HepG2 (cell line): ENCODE measurements around the gene MEGF11.

ENCODE experiments used
- CHCHD3 ChIP-seq: sonication (generic); formaldehyde crosslinking; IDR thresholded peaks from 2 replicates; pipeline ENCODE4 v1.8.0; 2022; ENCODE audit warnings: mild to moderate bottlenecking, missing genetic modification reagents, moderate library complexity
- EZH2 ChIP-seq: conservative IDR thresholded peaks from 2 replicates; pipeline ENCODE4 v1.6.1; 2012; ENCODE audit warnings: mild to moderate bottlenecking, low read depth, low read length, moderate library complexity
- HNRNPLL ChIP-seq: fragments of 200-400 bp; formaldehyde crosslinking; IDR thresholded peaks from 2 replicates; pipeline ENCODE4 v1.6.1; 2017; ENCODE audit warnings: mild to moderate bottlenecking, low read depth, low read length; ENCODE audit not compliant: poor library complexity, severe bottlenecking
- KDM1A ChIP-seq: IDR thresholded peaks from 2 replicates; pipeline ENCODE4 v1.6.1; 2016; ENCODE audit warnings: missing compliant biosample characterization
- KDM5B ChIP-seq: sonication (generic); formaldehyde crosslinking; IDR thresholded peaks from 2 replicates; pipeline ENCODE4 v1.4.0; 2020; ENCODE audit warnings: missing genetic modification reagents, mild to moderate bottlenecking, borderline replicate concordance
- MAFG ChIP-seq: sonication (generic); formaldehyde crosslinking; IDR thresholded peaks from 2 replicates; pipeline ENCODE4 v1.5.1; 2020; ENCODE audit warnings: mild to moderate bottlenecking, missing genetic modification reagents
- SMC3 ChIP-seq: IDR thresholded peaks from 2 replicates; pipeline ENCODE4 v1.6.1; 2011; ENCODE audit warnings: low read length, improper control_type of control experiment
- TCF7L2 ChIP-seq: IDR thresholded peaks from 2 replicates; pipeline ENCODE4 v1.6.1; 2011; ENCODE audit warnings: mild to moderate bottlenecking, low read depth, low read length, moderate library complexity
- YY1 ChIP-seq: IDR thresholded peaks from 2 replicates; pipeline ENCODE4 v1.6.1; 2011; ENCODE audit warnings: low read length, low read depth, moderate library complexity, mild to moderate bottlenecking; ENCODE audit not compliant: insufficient read depth, insufficient replicate concordance
- ZBTB1 ChIP-seq: sonication (generic); formaldehyde crosslinking; IDR thresholded peaks from 2 replicates; pipeline ENCODE4 v1.4.0; 2020; ENCODE audit warnings: missing genetic modification reagents, borderline replicate concordance
- ZBTB21 ChIP-seq: sonication (generic); formaldehyde crosslinking; IDR thresholded peaks from 2 replicates; pipeline ENCODE4 v1.4.0; 2020; ENCODE audit warnings: missing genetic modification reagents
- ZNF501 ChIP-seq: sonication (generic); formaldehyde crosslinking; IDR thresholded peaks from 2 replicates; pipeline ENCODE4 v1.5.1; 2020; ENCODE audit warnings: mild to moderate bottlenecking, moderate library complexity, missing genetic modification reagents
- ZNF563 ChIP-seq: sonication (generic); formaldehyde crosslinking; IDR thresholded peaks from 2 replicates; pipeline ENCODE4 v1.8.0; 2022; ENCODE audit warnings: mild to moderate bottlenecking, moderate library complexity, missing genetic modification reagents
- TF ChIP-seq, protein P1 (sequence below): sonication (generic); formaldehyde crosslinking; IDR thresholded peaks from 2 replicates; pipeline ENCODE4 v1.5.0; 2020; ENCODE audit warnings: mild to moderate bottlenecking, missing genetic modification reagents, moderate library complexity

DNA sequence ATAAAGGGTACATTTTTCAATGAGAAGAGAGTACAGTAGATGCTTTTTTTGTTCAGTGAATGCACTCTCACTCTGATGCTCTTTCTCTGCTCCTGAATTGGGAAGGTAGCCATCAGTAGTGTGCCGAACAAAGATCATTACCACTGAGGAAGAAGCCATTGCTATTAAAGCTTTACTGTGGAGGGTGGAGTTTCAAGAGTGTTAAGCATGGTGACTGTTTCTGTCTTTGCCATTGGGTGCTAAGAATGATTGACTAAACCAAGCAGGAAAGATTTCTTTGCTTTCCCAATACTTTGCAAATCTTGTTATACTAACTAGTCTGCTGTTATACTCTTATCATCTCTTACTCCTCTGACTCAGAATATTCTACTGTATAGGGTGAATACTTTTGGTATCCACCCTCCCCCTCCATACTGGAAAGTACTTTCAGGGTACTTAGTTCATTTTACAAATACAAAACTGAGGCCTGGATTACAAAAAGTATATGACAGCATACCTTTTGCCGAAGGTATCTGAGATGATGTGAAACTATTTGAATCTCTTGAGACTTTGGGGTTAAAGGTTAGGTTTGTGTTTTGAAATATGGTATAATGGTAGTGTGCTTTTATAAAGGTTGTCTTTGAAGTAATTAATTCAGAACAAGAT, 382.5 kb downstream of the MEGF11 start:
- TF ChIP-seq YY1 (peak; percentile 53), ZBTB21 (CRISPR knock-in tag) (no peak), ZNF563 (CRISPR knock-in tag) (no peak), EZH2 (no peak), CHCHD3 (CRISPR knock-in tag) (no peak), HNRNPLL (no peak), MAFG (CRISPR knock-in tag) (no peak), TCF7L2 (no peak), ZNF501 (CRISPR knock-in tag) (no peak), ZBTB1 (CRISPR knock-in tag) (no peak), KDM1A (CRISPR knock-in tag) (no peak), KDM5B (CRISPR knock-in tag) (no peak), SMC3 (no peak)
- TF ChIP-seq, protein P1, sequence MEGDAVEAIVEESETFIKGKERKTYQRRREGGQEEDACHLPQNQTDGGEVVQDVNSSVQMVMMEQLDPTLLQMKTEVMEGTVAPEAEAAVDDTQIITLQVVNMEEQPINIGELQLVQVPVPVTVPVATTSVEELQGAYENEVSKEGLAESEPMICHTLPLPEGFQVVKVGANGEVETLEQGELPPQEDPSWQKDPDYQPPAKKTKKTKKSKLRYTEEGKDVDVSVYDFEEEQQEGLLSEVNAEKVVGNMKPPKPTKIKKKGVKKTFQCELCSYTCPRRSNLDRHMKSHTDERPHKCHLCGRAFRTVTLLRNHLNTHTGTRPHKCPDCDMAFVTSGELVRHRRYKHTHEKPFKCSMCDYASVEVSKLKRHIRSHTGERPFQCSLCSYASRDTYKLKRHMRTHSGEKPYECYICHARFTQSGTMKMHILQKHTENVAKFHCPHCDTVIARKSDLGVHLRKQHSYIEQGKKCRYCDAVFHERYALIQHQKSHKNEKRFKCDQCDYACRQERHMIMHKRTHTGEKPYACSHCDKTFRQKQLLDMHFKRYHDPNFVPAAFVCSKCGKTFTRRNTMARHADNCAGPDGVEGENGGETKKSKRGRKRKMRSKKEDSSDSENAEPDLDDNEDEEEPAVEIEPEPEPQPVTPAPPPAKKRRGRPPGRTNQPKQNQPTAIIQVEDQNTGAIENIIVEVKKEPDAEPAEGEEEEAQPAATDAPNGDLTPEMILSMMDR = no peak
